ENCODE data around the gene GLUD1.
"Not testable (repeated sequence)": the region's sequence is repeated elsewhere in the genome, so short reads cannot be mapped to it uniquely, and the experiment has no call there.

GLUD1 gene

DNA sequence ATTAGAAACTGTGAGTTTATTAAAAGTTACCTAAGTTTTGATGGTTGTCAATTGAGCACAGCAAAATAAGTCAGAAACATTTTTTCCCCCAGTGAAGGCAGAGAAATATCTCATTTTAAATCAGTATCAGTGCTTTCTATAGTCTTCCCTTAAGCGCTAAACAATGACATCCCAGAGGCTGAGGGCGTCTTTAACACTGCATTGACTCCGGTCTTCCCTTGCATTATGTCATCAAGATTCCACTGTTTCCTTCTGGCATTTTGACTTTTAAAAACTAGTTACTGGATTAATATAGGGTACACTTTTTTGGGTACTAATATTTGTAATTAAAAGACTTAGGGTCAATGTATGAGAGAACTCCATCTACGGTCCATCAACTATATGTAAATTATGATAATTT lies 3.9 kb downstream of the GLUD1 start:
- DNase-seq (ENCODE audit: low read depth in 3 of 3) = no peak

DNA sequence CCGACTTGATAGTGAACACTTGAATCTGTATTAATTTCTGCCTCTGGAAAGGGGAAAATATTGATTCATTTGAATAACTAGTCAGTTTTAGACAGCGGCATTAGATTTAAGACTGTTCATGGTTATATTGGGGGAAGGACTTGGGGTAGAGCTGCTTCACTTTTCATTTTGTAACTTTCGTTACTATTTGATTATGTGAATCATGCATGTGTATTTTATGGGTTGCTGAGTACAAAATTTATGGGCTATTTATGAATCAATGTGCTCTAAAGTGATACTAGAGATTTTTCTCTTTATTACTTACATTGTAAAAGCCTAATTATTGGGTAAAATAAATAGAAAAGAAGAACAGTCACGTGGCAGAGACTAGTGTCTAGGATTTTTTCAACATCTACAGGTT lies 4.9 kb downstream of the GLUD1 start:
- DNase-seq (ENCODE audit: low read depth in 3 of 3) = no peak

DNA sequence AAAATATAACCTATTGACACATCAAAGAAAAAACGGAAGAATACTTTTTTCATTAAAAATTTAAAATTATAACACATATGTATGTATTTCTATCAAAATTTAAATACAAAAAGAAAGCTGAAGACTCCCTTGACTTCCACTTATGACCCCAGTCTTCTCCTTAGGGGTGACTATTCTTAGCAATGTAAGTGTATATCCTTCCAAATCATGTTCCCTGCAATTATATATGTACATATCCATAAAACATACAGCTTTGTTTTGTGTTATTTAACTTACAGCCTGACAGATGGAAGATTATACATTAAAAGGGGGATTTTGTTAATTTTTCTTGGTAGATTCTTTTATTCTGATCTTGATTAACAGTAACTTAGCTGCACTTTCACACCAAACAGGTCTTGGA lies 9.1 kb downstream of the GLUD1 start:
- DNase-seq (ENCODE audit: low read depth in 3 of 3) = no peak

DNA sequence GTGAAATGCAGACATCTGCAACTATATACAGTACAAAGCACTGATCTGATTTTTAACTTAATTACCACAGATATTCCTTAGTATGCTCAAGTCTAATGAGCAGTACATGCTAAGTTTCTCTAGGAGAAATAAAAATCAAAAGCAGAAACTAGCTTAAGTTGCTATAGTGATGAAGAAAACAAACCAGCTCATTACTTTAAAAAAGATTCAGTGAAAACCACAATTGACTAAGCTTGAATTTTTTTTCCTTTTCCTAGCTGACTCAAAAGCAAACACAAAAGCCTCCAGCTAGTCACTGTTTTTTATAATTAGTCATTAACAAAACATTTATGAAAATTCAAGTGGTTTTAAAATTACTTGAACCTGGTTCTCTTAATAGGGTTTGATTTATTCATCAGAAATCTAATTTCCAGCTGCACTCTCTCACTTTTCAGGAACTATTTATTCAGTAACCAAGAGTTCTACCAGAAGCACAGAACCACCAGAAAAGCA lies 10.3 kb downstream of the GLUD1 start:
- DNase-seq (ENCODE audit: low read depth in 3 of 3) = not testable (repeated sequence)

DNA sequence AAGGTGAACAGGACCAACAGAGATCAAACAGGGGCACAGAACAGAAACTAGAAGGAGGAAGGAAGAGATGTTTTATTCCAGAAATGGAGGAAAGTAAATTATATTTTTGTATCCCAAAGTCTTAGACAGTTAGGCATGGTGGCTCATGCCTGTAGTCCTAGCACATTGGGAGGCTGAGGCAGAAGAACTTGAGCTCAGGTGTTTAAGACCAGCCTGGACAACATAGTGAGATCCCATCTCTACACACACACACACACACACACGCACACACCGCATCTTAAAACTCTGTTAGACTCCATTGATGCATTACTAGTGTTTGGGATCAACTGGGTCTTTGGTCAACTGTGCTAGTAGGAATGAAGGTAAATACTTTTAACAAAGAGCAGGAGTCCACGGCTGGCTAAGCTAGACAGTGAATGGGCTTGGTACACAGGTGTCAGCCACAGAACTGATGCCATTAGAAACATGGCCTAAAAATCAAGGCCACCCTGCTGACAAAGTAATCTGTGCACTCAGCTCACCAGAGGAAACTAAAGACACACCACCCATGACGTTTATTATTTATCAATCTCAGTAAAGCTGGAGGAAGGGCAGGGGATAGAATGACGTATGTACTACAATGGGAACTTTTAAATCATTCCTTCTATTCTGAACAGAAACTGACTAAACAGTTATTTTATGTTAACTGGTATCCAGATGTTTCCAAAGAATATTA lies 10.9 kb downstream of the GLUD1 start:
- DNase-seq (ENCODE audit: low read depth in 3 of 3) = not testable (repeated sequence)

DNA sequence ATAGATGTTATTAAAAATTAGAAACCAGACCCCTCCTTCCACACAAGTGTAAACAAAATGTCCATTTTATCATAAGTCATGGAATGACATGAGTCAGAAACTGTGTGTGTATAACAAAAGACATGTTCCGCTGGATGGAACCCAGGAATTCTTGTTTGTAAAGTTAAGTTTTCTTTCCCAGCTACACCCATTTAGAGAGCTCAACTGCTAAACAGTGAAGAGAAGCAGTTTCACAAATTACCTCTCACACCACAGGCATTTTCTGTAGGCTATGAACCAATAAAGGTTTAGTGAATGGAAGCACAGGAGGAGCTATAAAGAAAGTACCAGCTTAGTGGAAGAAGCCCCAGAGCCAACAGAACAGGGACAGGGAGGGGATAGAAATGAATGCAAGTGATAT lies 12.4 kb downstream of the GLUD1 start:
- not testable (repeated sequence) for DNase-seq (ENCODE audit: low read depth in 3 of 3)

DNA sequence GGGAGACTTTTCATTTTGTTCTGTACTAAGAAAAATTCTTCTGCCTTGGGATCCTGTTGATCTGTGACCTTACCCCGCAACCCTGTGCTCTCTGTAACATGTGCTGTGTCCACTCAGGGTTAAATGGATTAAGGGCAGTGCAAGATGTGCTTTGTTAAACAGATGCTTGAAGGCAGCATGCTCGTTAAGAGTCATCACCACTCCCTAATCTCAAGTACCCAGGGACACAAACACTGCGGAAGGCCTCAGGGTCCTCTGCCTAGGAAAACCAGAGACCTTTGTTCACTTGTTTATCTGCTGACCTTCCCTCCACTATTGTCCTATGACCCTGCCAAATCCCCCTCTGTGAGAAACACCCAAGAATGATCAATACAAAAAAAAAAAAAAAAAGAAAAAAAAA lies 13.1 kb downstream of the GLUD1 start:
- not testable (repeated sequence) for DNase-seq (ENCODE audit: low read depth in 3 of 3)

DNA sequence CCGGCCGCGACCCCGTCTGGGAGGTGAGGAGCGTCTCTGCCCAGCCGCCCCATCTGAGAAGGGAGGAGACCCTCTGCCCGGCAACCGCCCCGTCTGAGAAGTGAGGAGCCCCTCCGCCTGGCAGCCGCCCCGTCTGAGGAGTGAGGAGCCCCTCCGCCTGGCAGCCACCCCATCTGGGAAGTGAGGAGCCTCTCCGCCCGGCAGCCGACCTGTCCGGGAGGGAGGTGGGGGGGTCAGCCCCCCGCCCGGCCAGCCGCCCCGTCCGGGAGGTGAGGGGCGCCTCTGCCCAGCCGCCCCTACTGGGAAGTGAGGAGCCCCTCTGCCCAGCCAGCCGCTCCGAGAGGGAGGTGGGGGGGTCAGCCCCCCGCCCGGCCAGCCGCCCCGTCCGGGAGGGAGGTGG lies 14.0 kb downstream of the GLUD1 start:
- DNase-seq (ENCODE audit: low read depth in 3 of 3) = not testable (repeated sequence)

DNA sequence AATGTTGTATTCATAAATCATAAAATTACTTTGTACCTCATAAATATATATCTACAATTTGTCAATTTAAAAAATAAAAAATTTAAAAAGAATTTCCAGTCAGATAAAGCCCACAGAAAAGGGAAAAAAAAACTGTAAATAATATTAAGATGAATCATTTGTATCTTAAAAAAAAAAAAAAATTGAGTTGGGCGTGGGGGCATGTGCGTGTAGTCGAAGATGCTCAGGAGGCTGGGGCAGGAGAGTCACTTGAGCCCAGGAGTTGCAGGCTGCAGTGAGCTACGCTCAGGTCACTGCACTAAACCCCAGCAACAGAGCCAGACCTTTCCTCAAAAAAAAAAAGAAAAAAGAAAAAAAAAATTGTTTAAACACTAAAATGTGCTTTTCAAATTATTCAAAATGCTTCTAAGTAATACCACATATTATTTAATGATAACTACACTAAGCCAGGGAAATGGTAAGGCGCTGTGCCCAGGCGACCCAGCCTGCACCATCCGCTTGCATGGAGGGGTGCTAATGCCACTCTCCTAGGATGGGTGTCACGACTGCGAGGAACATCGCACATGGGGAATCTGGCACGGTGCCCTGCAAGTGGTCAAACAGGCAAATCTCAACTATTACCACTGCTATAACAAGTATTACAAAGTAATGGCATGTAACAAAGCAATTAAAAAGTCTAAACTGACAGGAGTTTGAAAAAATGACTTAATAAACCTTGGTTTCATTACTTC lies 15.4 kb downstream of the GLUD1 start:
- no peak for DNase-seq (ENCODE audit: low read depth in 3 of 3)

DNA sequence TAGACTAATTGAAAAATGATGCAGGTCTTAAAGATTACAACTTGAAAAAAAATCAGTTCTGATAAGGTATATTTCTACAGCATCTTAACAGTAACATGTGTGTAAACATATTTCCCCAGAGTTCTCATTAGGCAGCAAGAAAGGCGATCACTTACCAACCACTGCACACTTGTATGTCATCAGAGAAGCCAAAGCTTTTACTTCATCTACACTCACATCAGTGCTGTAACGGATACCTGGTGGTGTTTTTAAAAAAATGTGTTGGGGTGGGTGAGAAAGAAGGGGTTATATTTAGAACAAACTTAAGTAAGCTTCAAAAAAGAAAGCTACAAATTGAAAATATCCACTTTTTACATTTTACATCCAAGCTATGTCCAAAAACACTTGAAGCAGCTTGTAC lies 18.2 kb downstream of the GLUD1 start:
- DNase-seq (ENCODE audit: low read depth in 3 of 3) = not testable (repeated sequence)

DNA sequence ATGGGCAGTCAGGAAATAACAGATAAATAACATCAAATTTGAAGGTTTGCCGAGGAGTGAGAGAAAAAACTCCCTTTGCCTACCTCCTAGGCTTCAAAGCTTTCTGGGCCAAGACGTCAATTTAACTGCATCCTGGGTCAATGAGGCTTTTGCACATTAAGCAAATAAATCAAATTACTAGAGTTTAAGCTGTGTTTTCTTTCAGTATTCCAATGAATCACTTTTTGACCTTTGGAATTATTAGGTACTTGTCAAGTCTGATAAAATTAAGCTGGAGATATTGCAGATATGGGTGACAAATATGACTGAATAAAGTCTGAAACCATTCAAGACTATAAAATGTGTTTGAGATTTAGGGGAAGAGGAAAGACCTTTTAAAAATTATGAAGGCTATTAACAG lies 22.2 kb downstream of the GLUD1 start:
- DNase-seq (ENCODE audit: low read depth in 3 of 3) = no peak

DNA sequence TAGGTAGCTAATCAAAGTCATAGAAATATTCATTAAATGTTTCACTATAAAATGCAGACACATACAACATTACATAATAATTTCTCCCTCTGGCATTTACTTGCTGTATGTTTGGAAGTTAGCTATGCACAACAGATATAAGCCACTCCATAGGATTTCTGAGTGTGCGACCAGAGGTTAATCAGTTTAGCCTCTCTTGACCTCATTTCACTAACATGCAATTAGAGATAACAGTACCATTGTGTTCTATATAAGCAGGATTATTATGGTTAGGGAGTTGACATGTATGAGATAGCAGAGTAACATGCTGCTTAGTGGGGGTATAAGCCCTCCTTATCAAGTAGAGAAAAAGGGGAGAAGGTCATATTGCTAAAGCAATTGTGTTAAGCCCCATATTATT lies 26.4 kb downstream of the GLUD1 start:
- no peak for DNase-seq (ENCODE audit: low read depth in 3 of 3)

DNA sequence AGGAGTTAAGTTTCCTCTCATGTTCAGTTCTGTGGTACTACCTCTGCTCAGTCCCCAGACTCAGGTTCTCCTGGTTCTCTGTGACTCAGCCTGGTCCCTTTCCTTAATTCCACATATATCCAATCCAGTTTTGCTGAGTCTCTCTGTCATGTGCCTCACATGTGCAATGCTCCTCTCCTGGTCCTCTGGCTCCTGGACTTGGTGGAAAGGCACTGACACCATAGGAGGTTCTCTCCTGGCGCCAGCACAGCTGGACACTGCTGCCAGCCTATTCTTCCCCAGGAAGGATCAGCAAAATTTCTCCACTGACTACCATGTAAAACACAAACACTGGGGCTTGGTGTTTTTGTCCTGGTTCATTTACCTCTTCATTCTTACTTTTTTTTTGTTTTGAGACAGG lies 27.8 kb downstream of the GLUD1 start:
- no peak for DNase-seq (ENCODE audit: low read depth in 3 of 3)

DNA sequence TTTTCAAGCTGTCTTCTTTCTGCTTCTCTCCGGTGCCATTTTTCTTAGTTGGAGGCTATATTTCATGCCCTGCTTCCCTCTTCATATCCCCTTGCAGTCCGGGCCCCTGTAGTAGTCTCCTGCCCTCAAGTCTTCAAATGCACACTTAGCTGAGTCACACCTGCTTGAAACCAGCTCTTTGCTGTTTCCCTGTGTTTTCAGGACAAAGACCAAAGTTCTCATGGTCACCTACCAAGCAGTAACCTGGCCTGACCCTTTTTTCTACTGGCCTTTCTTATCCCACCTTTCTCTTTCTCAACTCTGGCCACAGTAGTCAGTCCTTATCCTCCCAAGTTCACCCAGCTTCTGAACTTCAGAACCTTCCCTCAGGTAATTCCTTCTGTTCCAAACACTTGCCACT lies 28.5 kb downstream of the GLUD1 start:
- DNase-seq (ENCODE audit: low read depth in 3 of 3) = no peak

DNA sequence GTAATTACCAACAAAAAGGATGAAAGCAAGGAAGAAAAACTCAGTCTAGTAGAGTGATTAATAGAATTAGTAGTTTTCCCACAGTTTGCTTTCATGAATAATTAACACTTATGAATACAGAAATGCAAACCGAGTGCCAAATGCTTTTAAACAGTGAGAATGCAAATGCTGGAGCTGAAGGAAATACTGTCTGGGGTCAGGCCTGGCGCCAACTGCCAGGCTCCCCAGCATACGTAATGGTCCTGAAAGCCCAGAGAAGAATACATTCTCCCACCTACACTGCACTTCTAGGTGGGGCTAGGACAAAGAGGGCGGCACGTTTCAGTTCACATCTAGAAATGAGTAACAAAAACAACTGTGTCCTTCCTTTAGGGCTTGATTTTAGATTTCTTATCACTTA lies 30.0 kb downstream of the GLUD1 start:
- DNase-seq (ENCODE audit: low read depth in 3 of 3) = no peak

DNA sequence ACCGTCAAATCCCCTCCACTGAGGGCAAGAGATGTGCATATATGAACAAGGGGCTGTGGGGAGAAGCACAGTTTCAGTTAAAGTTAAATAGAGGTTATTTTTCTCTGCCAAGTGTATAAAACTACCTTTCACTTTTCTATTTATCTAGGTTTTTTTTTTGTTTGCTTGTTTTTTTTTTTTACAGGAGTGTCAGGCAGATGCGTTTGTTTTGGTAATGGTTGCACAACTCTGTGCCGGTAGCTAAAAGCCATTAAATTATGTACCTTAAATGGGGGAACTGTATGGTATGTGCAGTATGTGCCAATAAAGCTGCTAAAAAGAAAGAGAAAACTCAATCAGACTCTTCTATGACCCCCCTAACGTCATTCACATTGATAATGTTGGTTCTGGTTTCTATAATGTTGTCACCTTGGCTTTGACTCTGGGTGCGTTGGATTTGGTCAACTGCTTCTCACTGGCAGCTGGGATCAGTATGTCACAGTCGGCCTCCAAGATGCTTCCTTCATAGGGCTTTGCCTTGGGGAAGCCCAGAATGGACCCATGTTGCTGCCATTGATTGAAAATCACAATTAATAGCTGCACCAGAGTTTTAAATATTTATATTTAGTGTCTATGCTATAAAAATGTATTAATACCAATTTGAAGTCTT lies 34.2 kb downstream of the GLUD1 start:
- no peak for DNase-seq (ENCODE audit: low read depth in 3 of 3)

DNA sequence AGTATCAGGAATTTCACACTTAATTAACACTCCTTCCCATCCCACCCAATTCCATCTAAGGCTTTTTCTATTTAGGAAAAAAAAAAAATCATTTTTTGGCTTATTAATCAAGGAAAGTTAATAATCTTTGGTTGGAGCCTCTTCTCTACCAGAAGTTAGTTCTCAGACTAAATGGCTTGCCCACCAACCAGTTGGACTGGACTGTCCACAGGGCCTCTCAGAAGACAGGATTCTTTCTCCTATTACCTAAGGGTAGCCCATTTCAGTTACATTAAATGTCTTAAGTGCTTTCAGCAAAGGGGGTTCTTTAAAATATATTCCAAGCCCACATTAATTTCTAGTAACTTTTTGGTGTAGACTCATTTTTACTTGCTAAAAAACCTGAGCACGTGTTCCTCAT lies 35.2 kb downstream of the GLUD1 start:
- no peak for DNase-seq (ENCODE audit: low read depth in 3 of 3)

DNA sequence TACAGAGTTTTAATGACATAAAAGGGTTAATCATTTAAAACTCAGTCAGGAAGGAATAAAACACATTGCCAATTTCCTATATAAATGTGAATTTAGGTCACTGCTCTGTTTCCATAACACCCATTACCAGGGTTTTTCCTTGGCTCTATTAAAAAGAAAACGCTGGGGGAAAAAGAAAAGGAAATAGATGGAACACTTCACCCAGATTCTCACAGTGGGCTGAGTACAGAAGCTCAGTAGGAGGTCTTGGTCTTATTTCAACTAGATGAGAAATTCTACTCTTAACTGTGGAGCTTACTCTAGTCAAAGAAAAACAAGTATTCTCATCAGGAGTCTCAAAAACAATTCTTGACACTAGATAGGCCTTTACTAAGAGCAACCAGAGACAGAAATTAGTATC lies 36.5 kb downstream of the GLUD1 start:
- no peak for DNase-seq (ENCODE audit: low read depth in 3 of 3)

DNA sequence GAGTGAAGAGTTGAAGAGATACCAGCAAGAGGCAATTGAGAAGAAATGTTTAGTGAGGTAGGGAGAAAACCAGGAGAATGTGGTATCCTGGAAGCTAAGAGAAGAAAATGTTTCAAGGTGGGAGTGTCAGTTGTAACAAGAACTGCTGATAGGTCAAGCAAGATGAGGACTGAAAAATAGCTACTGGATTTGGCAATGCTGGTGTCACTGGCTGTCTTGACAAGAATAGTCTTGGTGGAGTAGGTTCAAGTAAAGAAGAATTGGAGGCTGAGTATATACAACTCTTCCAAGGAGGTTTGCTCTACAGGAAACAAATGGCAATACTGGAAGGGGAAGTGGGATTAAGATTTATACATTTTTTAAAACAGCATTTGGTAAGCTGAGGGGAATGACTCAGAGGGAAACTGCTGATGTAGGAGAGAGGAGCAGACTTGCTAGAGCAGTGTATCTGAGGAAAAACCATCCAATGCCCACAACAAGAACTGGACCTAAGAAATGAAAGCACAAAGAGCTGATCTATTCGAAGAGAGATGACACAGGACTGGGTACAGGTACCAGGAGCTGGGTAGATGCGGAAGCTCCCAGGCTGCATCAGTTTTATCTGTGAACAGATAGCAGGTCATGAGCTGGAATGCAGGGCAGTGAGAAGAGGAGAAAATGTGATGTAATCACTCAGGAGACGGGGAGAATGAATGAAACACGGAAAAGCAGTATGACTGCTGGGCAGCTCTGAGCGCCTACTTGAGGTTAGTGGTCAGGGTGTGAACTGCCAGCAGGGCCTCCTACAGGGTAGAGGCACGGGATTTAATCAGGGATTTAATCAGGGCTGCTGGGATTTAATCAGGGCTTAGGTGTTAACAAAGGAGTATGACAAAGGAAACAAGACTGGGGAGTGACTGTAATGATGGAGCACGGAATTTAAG lies 40.0 kb downstream of the GLUD1 start:
- no peak for DNase-seq (ENCODE audit: low read depth in 3 of 3)

DNA sequence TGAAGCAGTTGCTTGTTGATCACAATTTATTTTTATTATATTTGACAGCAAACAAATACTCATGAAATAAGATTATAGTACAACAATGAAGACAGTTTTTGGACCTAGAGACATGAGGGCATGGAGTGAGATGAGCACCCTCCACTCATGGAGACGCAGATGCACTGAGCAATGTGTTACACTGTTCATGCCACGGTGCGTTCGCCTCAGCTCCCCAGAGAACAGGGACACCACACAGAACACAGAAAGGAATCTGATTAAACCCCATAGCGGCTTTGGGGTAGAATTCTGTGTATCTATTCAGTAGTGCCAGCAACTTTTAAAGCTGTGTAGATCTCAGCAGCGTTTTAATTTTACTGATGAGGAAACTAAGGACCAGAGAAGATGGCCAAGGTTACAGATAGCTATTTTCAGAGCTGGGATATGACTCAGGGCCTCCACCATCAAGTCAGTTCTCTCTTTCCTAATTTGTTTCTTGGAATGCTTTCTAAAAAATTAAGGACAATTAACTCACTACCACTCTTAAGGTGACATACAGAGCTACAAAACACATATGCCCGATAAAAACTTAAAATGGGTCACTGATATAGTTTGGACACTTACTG lies 41.0 kb downstream of the GLUD1 start:
- no peak for DNase-seq (ENCODE audit: low read depth in 3 of 3)

DNA sequence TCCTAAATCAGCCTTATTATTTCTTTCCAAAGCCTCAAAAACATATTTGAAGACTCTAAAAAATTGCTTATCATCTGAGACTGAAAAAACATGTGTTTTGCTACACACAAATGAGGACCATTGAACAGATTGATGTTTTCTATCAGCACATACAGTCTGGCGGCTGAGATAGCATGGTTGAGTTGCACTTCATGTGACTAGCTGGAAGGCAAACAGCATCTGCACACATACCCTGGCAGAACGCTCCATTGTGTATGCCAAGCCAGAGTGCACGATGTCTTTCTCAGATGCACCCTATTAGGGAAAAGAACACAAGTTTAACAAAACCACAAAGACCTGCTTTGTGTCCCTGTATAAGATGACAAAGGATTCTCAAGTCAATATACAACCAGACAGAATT lies 41.5 kb downstream of the GLUD1 start:
- DNase-seq (ENCODE audit: low read depth in 3 of 3) = no peak
